ENCODE results near the gene DSG4.

Gene DSG4

DNA sequence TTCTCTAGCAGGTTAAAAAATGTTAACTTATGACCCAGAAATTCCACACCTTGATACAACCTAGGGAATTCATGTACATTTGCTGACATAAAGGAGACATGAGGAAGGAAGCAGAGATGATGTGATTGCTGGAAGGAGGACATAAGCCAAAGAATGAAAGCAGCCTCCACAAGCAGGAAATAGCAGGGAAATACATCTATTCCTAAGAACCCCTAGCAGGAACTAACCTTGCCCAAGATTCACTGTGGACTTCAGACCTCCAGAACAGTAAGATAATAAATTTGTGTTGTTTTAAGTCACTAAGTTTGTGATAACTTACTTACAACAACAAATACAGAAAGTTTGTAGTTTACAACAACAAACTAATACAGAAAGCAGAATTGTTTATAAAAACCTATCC, 4.6 kb upstream of the DSG4 start:
- Histone ChIP-seq H2AK5ac (ENCODE audit: low read depth, low read length) (no peak overlapping the region), H2BK5ac (ENCODE audit: low read length) (no peak overlapping the region), H3K79me1 (ENCODE audit: low read depth, low read length) (no peaks in the 10 kb centered on the region), H3K4me2 (ENCODE audit: insufficient read depth, low read length, poor library complexity, severe bottlenecking) (no peak overlapping the region), H3K4me1 (ENCODE audit: control insufficient read depth in 2 of 2, insufficient read depth in 1 of 2, low read depth in 1 of 2, low read length in 2 of 2) (no peaks in the 10 kb centered on the region), H2BK120ac (ENCODE audit: low read depth, low read length) (no peak overlapping the region), H3K18ac (ENCODE audit: low read length) (no peak overlapping the region), H2BK12ac (ENCODE audit: low read length) (no peak overlapping the region), H2AFZ (ENCODE audit: low read length) (no peak overlapping the region), H3K14ac (ENCODE audit: low read length) (no peak overlapping the region), H3K4me3 (ENCODE audit: low read length in 2 of 2) (no peak overlapping the region), H3K9ac (ENCODE audit: low read depth, low read length, poor library complexity) (no peak overlapping the region), H3K23ac (ENCODE audit: low read depth, low read length, poor library complexity) (no peak overlapping the region), H3K36me3 (replicated peaks in 1 of 2; ENCODE audit: control insufficient read depth in 2 of 2, insufficient read depth in 2 of 2, low read length in 2 of 2) (no peaks in the 10 kb centered on the region), H3K9me3 (replicated peaks in 1 of 2; ENCODE audit: control insufficient read depth in 2 of 2, insufficient read depth in 1 of 2, low read depth in 1 of 2, low read length in 2 of 2) (no peaks in the 10 kb centered on the region), H3K27ac (replicated peaks; ENCODE audit: low read length) (no peak overlapping the region), H3K4ac (ENCODE audit: low read length) (no peak overlapping the region), H4K91ac (ENCODE audit: low read depth, low read length, poor library complexity) (no peak overlapping the region), H3K27me3 (ENCODE audit: control insufficient read depth in 3 of 3, insufficient read depth in 3 of 3, low read depth in 1 of 3, low read length in 3 of 3) (no peaks in the 10 kb centered on the region), H2BK15ac (ENCODE audit: low read length) (no peak overlapping the region), H4K8ac (ENCODE audit: low read depth, low read length) (no peak overlapping the region)
- DNase-seq (ENCODE audit: low spot score) = no peak

DNA sequence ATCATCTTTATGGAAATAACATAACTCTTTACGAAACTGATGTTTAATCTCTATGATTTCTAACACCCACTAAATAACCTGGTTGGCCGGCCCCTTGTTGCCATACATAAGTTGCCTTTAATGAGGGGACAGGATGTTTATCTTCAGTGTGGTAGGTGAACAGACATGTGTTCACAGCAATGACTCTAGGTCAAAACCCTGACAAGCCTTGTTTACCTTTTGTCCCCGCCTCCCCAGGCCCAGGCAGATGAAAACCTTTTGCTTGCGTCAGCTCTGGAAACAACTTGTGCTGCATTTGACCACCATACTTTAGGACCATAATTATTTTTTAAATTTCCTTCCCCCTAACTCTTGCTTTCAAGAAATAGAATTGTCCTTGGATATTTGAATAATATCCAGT, 2.9 kb upstream of the DSG4 start:
- no peak overlapping the region for H2BK5ac ChIP-seq (ENCODE audit: low read length)
- no peaks in the 10 kb centered on the region for H3K9me3 ChIP-seq (replicated peaks in 1 of 2; ENCODE audit: control insufficient read depth in 2 of 2, insufficient read depth in 1 of 2, low read depth in 1 of 2, low read length in 2 of 2)
- no peaks in the 10 kb centered on the region for H3K36me3 ChIP-seq (replicated peaks in 1 of 2; ENCODE audit: control insufficient read depth in 2 of 2, insufficient read depth in 2 of 2, low read length in 2 of 2)
- no peak overlapping the region for H3K18ac ChIP-seq (ENCODE audit: low read length)
- no peak overlapping the region for H3K27ac ChIP-seq (replicated peaks; ENCODE audit: low read length)
- no peak overlapping the region for H3K4ac ChIP-seq (ENCODE audit: low read length)
- H4K91ac ChIP-seq (ENCODE audit: low read depth, low read length, poor library complexity) = no peak overlapping the region
- no peaks in the 10 kb centered on the region for H3K4me1 ChIP-seq (ENCODE audit: control insufficient read depth in 2 of 2, insufficient read depth in 1 of 2, low read depth in 1 of 2, low read length in 2 of 2)
- H2BK15ac ChIP-seq (ENCODE audit: low read length) = no peak overlapping the region
- DNase-seq (ENCODE audit: low spot score) = no peak
- no peaks in the 10 kb centered on the region for H3K27me3 ChIP-seq (ENCODE audit: control insufficient read depth in 3 of 3, insufficient read depth in 3 of 3, low read depth in 1 of 3, low read length in 3 of 3)
- no peak overlapping the region for H2AFZ ChIP-seq (ENCODE audit: low read length)
- H2BK120ac ChIP-seq (ENCODE audit: low read depth, low read length) = no peak overlapping the region
- no peak overlapping the region for H3K4me2 ChIP-seq (ENCODE audit: insufficient read depth, low read length, poor library complexity, severe bottlenecking)
- H4K8ac ChIP-seq (ENCODE audit: low read depth, low read length) = no peak overlapping the region
- WGBS, 2 donors (ENCODE audit: extremely low coverage in 2 of 2, insufficient read length in 2 of 2, insufficient replicate concordance in 1 of 2) = no CpG with 5 or more reads among the region's 4 CpGs
- no peak overlapping the region for H3K14ac ChIP-seq (ENCODE audit: low read length)
- no peak overlapping the region for H2AK5ac ChIP-seq (ENCODE audit: low read depth, low read length)
- H2BK12ac ChIP-seq (ENCODE audit: low read length) = no peak overlapping the region
- no peak overlapping the region for H3K9ac ChIP-seq (ENCODE audit: low read depth, low read length, poor library complexity)
- H3K79me1 ChIP-seq (ENCODE audit: low read depth, low read length) = no peaks in the 10 kb centered on the region
- H3K23ac ChIP-seq (ENCODE audit: low read depth, low read length, poor library complexity) = no peak overlapping the region
- no peak overlapping the region for H3K4me3 ChIP-seq (ENCODE audit: low read length in 2 of 2)

DNA sequence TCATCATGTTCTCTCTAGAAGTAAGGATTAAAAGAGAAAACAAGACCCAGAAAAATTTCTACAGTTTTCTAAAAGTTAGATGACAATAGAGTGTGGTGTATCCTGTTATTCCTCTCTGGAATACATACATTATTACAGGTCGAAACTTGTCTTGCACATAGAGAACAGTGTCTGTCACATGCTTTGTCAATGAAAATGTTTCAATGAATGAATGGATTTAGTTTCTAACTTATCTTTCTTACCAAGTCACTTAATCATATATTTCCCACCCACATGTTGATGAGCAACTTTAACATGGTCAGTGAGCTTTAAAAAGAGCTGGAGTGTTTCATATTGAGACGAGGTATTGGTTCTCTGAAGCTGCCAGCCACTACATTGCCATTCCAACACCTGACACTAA, 4.3 kb downstream of the DSG4 start:
- H2BK5ac ChIP-seq (ENCODE audit: low read length) = no peak overlapping the region
- H3K79me1 ChIP-seq (ENCODE audit: low read depth, low read length) = no peaks in the 10 kb centered on the region
- no CpG with 5 or more reads among the region's 2 CpGs for WGBS, 2 donors (ENCODE audit: extremely low coverage in 2 of 2, insufficient read length in 2 of 2, insufficient replicate concordance in 1 of 2)
- no peaks in the 10 kb centered on the region for H3K27me3 ChIP-seq (ENCODE audit: control insufficient read depth in 3 of 3, insufficient read depth in 3 of 3, low read depth in 1 of 3, low read length in 3 of 3)
- H3K27ac ChIP-seq (replicated peaks; ENCODE audit: low read length) = no peak overlapping the region
- no peak overlapping the region for H2AK5ac ChIP-seq (ENCODE audit: low read depth, low read length)
- H3K9me3 ChIP-seq (replicated peaks in 1 of 2; ENCODE audit: control insufficient read depth in 2 of 2, insufficient read depth in 1 of 2, low read depth in 1 of 2, low read length in 2 of 2) = no peaks in the 10 kb centered on the region
- H3K4me3 ChIP-seq (ENCODE audit: low read length in 2 of 2) = no peak overlapping the region
- no peak overlapping the region for H3K14ac ChIP-seq (ENCODE audit: low read length)
- no peak overlapping the region for H2BK15ac ChIP-seq (ENCODE audit: low read length)
- no peak overlapping the region for H2BK12ac ChIP-seq (ENCODE audit: low read length)
- H4K91ac ChIP-seq (ENCODE audit: low read depth, low read length, poor library complexity) = no peak overlapping the region
- no peaks in the 10 kb centered on the region for H3K36me3 ChIP-seq (replicated peaks in 1 of 2; ENCODE audit: control insufficient read depth in 2 of 2, insufficient read depth in 2 of 2, low read length in 2 of 2)
- H3K4me1 ChIP-seq (ENCODE audit: control insufficient read depth in 2 of 2, insufficient read depth in 1 of 2, low read depth in 1 of 2, low read length in 2 of 2) = no peaks in the 10 kb centered on the region
- H3K4ac ChIP-seq (ENCODE audit: low read length) = no peak overlapping the region
- no peak overlapping the region for H3K9ac ChIP-seq (ENCODE audit: low read depth, low read length, poor library complexity)
- no peak overlapping the region for H4K8ac ChIP-seq (ENCODE audit: low read depth, low read length)
- no peak overlapping the region for H2BK120ac ChIP-seq (ENCODE audit: low read depth, low read length)
- no peak overlapping the region for H3K4me2 ChIP-seq (ENCODE audit: insufficient read depth, low read length, poor library complexity, severe bottlenecking)
- H3K18ac ChIP-seq (ENCODE audit: low read length) = no peak overlapping the region
- no peak overlapping the region for H2AFZ ChIP-seq (ENCODE audit: low read length)
- no peak for DNase-seq (ENCODE audit: low spot score)
- no peak overlapping the region for H3K23ac ChIP-seq (ENCODE audit: low read depth, low read length, poor library complexity)

DNA sequence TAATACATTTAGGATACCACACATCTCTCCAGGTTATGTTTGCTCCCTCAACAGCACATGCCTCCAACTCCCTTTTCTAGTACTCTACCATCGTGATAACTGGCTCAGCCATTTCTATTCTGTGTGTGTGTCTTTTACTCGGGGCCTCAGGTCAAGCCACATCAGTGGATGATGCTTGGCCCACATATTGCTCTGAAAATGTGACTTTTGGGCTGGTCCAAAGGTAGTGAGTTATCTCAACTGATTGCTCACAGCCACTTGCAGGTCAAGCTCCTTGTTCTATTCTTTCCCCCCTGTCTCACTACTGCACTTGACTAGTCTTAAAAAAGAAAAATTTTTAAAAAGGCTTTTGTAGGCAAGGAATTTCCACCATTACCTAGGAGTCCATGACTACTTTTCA, 5.5 kb downstream of the DSG4 start:
- Histone ChIP-seq H3K4me3 (ENCODE audit: low read length in 2 of 2) (no peak overlapping the region), H3K23ac (ENCODE audit: low read depth, low read length, poor library complexity) (no peak overlapping the region), H3K27me3 (ENCODE audit: control insufficient read depth in 3 of 3, insufficient read depth in 3 of 3, low read depth in 1 of 3, low read length in 3 of 3) (no peaks in the 10 kb centered on the region), H2BK15ac (ENCODE audit: low read length) (no peak overlapping the region), H3K4ac (ENCODE audit: low read length) (no peak overlapping the region), H3K18ac (ENCODE audit: low read length) (no peak overlapping the region), H3K9me3 (replicated peaks in 1 of 2; ENCODE audit: control insufficient read depth in 2 of 2, insufficient read depth in 1 of 2, low read depth in 1 of 2, low read length in 2 of 2) (no peaks in the 10 kb centered on the region), H2AK5ac (ENCODE audit: low read depth, low read length) (no peak overlapping the region), H3K9ac (ENCODE audit: low read depth, low read length, poor library complexity) (no peak overlapping the region), H2BK5ac (ENCODE audit: low read length) (no peak overlapping the region), H2BK120ac (ENCODE audit: low read depth, low read length) (no peak overlapping the region), H3K14ac (ENCODE audit: low read length) (no peak overlapping the region), H4K91ac (ENCODE audit: low read depth, low read length, poor library complexity) (no peak overlapping the region), H2BK12ac (ENCODE audit: low read length) (no peak overlapping the region), H3K27ac (replicated peaks; ENCODE audit: low read length) (no peak overlapping the region), H3K79me1 (ENCODE audit: low read depth, low read length) (no peaks in the 10 kb centered on the region), H3K36me3 (replicated peaks in 1 of 2; ENCODE audit: control insufficient read depth in 2 of 2, insufficient read depth in 2 of 2, low read length in 2 of 2) (no peaks in the 10 kb centered on the region), H2AFZ (ENCODE audit: low read length) (no peak overlapping the region), H4K8ac (ENCODE audit: low read depth, low read length) (no peak overlapping the region), H3K4me2 (ENCODE audit: insufficient read depth, low read length, poor library complexity, severe bottlenecking) (no peak overlapping the region), H3K4me1 (ENCODE audit: control insufficient read depth in 2 of 2, insufficient read depth in 1 of 2, low read depth in 1 of 2, low read length in 2 of 2) (no peaks in the 10 kb centered on the region)
- no CpG with 5 or more reads among the region's 2 CpGs for WGBS, 2 donors (ENCODE audit: extremely low coverage in 2 of 2, insufficient read length in 2 of 2, insufficient replicate concordance in 1 of 2)
- DNase-seq (ENCODE audit: low spot score) = no peak

Data from neuronal stem cell (in vitro differentiated cells).